GM06990 (cell line): ENCODE measurements around the gene ZNF2.

Experiments
- DNase-seq: peaks from one replicate; pipeline ENCODE4 v3.0.0-alpha.2; 2011; ENCODE audit not compliant: insufficient read length; ENCODE audit errors: extremely low read depth
- H3K27me3 ChIP-seq: replicated peaks from 2 replicates; pipeline ENCODE4 v1.6.0; 2011; ENCODE audit warnings: low read length; ENCODE audit not compliant: control insufficient read depth, insufficient read depth
- H3K36me3 ChIP-seq: 2 replicates; pipeline ENCODE4 v1.5.1; 2011; ENCODE audit warnings: low read length; ENCODE audit not compliant: control insufficient read depth, insufficient read depth
- H3K4me3 ChIP-seq: replicated peaks from 2 replicates; pipeline ENCODE4 v1.5.1; 2011; ENCODE audit warnings: low read depth, mild to moderate bottlenecking, control low read depth, low read length
- CTCF ChIP-seq: IDR thresholded peaks from 2 replicates; pipeline ENCODE4 v1.5.1; 2011; ENCODE audit warnings: low read length, control low read depth, mild to moderate bottlenecking, inconsistent platforms; ENCODE audit not compliant: insufficient read depth, poor library complexity, severe bottlenecking

ZNF2 gene

GRCh38 chr2:95165030-95165370, 609 bp upstream of the ZNF2 start:
- Histone ChIP-seq H3K4me3 (peak overlapping the region; percentile 98), H3K27me3 (no peaks in the 10 kb centered on the region), H3K36me3 (no peaks in the 10 kb centered on the region)
- no peak for DNase-seq
- TF ChIP-seq CTCF = no peak

GRCh38 chr2:95166065-95166763, 605 bp downstream of the ZNF2 start:
- no peaks in the 10 kb centered on the region for H3K36me3 ChIP-seq
- no peak for TF ChIP-seq CTCF
- DNase-seq = no peak
- no peaks in the 10 kb centered on the region for H3K27me3 ChIP-seq
- H3K4me3 ChIP-seq = peak overlapping the region; percentile 98

DNA sequence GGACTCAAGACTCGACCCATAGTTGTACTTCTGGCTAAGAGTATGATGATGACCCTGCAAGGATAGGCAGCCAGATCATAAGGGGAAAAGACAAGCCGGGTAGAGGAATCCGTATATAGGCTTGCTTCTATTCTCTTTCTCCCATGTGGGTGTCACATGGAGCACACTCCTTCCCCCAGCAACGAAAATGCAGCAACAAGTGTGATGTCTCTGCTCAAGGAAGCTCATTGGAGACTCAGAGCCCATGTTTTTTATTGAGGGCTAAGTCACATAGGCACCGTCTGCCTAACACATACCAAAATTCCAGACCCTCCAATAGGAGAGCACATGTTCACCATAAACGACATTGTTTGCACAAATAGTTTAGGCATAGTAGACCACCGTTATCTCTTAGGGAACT, 6.3 kb downstream of the ZNF2 start:
- no peak for DNase-seq
- no peak overlapping the region for H3K4me3 ChIP-seq
- H3K36me3 ChIP-seq = no peaks in the 10 kb centered on the region
- H3K27me3 ChIP-seq = no peaks in the 10 kb centered on the region
- TF ChIP-seq CTCF = no peak

DNA sequence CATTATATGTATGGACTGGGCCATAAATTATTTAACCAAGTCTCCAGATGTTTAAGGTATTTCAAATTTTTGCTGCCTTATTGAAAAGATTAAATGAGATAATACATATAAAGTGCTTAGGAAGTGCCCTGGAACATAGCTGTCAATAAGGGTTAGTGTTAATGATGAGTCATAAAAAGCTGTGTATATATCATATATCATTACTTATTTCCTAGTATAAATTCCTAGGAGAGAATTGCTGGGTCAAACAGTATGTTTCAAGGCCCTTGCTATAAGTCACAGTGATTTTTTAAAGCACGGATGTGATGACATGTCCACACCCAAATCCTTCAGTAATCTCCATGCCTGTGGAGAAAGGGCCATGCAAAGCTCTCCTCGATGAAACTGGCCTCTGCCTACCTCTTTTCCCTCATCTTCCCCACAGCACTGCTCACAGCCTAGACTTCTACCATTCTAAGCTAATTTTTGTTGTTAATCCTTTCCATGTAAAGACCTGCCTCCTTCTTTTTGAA, 8.5 kb downstream of the ZNF2 start:
- H3K4me3 ChIP-seq = no peak overlapping the region
- peaks cover 4% of the 10 kb centered on the region; the same call in 1 of the 2 replicates for H3K36me3 ChIP-seq
- TF ChIP-seq CTCF = no peak
- H3K27me3 ChIP-seq = no peaks in the 10 kb centered on the region
- no peak for DNase-seq

- DNase-seq = no peak
- TF ChIP-seq CTCF = no peak
- H3K27me3 ChIP-seq = no peaks in the 10 kb centered on the region
- peaks cover 10% of the 10 kb centered on the region for H3K36me3 ChIP-seq
- no peak overlapping the region for H3K4me3 ChIP-seq
Observed at GRCh38 chr2:95179451-95179850, 13.8 kb downstream of the ZNF2 start.

DNA sequence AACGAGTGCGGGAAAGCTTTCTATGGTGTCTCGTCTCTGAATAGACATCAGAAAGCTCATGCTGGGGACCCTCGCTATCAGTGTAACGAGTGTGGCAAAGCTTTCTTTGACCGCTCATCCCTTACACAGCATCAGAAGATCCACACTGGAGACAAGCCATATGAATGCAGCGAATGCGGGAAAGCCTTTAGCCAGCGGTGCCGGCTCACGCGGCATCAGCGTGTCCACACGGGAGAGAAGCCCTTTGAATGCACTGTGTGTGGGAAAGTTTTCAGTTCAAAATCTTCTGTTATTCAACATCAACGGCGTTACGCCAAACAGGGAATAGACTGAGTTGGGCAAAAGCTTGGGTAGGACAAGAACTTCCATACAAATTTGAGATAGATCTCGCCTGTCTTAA, 16.2 kb downstream of the ZNF2 start:
- DNase-seq = no peak
- no peaks in the 10 kb centered on the region for H3K27me3 ChIP-seq
- no peak overlapping the region for H3K4me3 ChIP-seq
- no peak for TF ChIP-seq CTCF
- H3K36me3 ChIP-seq = peaks cover 10% of the 10 kb centered on the region
